ENCODE measurements around the gene SPDL1.

SPDL1 gene

GRCh38 chr5:169583424-169584220 lies at the start of gene SPDL1:
Gene SPDL1, plus strand, starts transcription at chr5:169583773. Its CDS starts 4,644 bp downstream, at chr5:169588417.
- peaks cover 14% of the 10 kb centered on the region for H3K36me3 ChIP-seq (ENCODE audit: control insufficient read depth, insufficient read depth, low read length)
- H3K9ac ChIP-seq (ENCODE audit: low read depth, low read length), result peak within 1 kb of the TSS; percentile 93
- peak within 1 kb of the TSS; percentile 92 for H3K4me3 ChIP-seq (ENCODE audit: low read depth, low read length)
- no peaks in the 10 kb centered on the region for H3K27me3 ChIP-seq (ENCODE audit: control insufficient read depth, insufficient read depth, low read length)
- H3K27ac ChIP-seq (ENCODE audit: low read depth, low read length), result peak within 1 kb of the TSS; percentile 83
- no peaks in the 10 kb centered on the region for H3K9me3 ChIP-seq (ENCODE audit: control insufficient read depth, insufficient read depth, low read length)
- peaks cover 3% of the 10 kb centered on the region; the same call in 1 of the 2 replicates for H3K4me1 ChIP-seq (ENCODE audit: control insufficient read depth, insufficient read depth, low read length)

GRCh38 chr5:169534311-169534880 lies 49.2 kb upstream of the SPDL1 start:
- Histone ChIP-seq H3K4me3 (ENCODE audit: low read depth, low read length) (no peak overlapping the region), H3K4me1 (ENCODE audit: control insufficient read depth, insufficient read depth, low read length) (no peaks in the 10 kb centered on the region), H3K27me3 (ENCODE audit: control insufficient read depth, insufficient read depth, low read length) (no peaks in the 10 kb centered on the region; the same call in 1 of the 2 replicates), H3K36me3 (ENCODE audit: control insufficient read depth, insufficient read depth, low read length) (no peaks in the 10 kb centered on the region), H3K9ac (ENCODE audit: low read depth, low read length) (no peak overlapping the region), H3K27ac (ENCODE audit: low read depth, low read length) (no peak overlapping the region), H3K9me3 (ENCODE audit: control insufficient read depth, insufficient read depth, low read length) (no peaks in the 10 kb centered on the region)

GRCh38 chr5:169534939-169535338 lies 48.6 kb upstream of the SPDL1 start:
- no peak overlapping the region for H3K4me3 ChIP-seq (ENCODE audit: low read depth, low read length)
- no peaks in the 10 kb centered on the region for H3K9me3 ChIP-seq (ENCODE audit: control insufficient read depth, insufficient read depth, low read length)
- H3K9ac ChIP-seq (ENCODE audit: low read depth, low read length), result no peak overlapping the region
- no peaks in the 10 kb centered on the region for H3K4me1 ChIP-seq (ENCODE audit: control insufficient read depth, insufficient read depth, low read length)
- H3K36me3 ChIP-seq (ENCODE audit: control insufficient read depth, insufficient read depth, low read length), result no peaks in the 10 kb centered on the region
- H3K27ac ChIP-seq (ENCODE audit: low read depth, low read length), result no peak overlapping the region
- H3K27me3 ChIP-seq (ENCODE audit: control insufficient read depth, insufficient read depth, low read length), result no peaks in the 10 kb centered on the region; the same call in 1 of the 2 replicates

GRCh38 chr5:169538944-169539343 lies 44.6 kb upstream of the SPDL1 start:
- Histone ChIP-seq H3K4me3 (ENCODE audit: low read depth, low read length) (no peak overlapping the region), H3K27me3 (ENCODE audit: control insufficient read depth, insufficient read depth, low read length) (no peaks in the 10 kb centered on the region), H3K36me3 (ENCODE audit: control insufficient read depth, insufficient read depth, low read length) (no peaks in the 10 kb centered on the region), H3K9me3 (ENCODE audit: control insufficient read depth, insufficient read depth, low read length) (no peaks in the 10 kb centered on the region), H3K9ac (ENCODE audit: low read depth, low read length) (no peak overlapping the region), H3K27ac (ENCODE audit: low read depth, low read length) (no peak overlapping the region), H3K4me1 (ENCODE audit: control insufficient read depth, insufficient read depth, low read length) (no peaks in the 10 kb centered on the region)

GRCh38 chr5:169542811-169543210 lies 40.8 kb upstream of the SPDL1 start:
- Histone ChIP-seq H3K4me3 (ENCODE audit: low read depth, low read length) (no peak overlapping the region), H3K9ac (ENCODE audit: low read depth, low read length) (no peak overlapping the region), H3K36me3 (ENCODE audit: control insufficient read depth, insufficient read depth, low read length) (no peaks in the 10 kb centered on the region), H3K27me3 (ENCODE audit: control insufficient read depth, insufficient read depth, low read length) (no peaks in the 10 kb centered on the region), H3K27ac (ENCODE audit: low read depth, low read length) (no peak overlapping the region), H3K4me1 (ENCODE audit: control insufficient read depth, insufficient read depth, low read length) (no peaks in the 10 kb centered on the region), H3K9me3 (ENCODE audit: control insufficient read depth, insufficient read depth, low read length) (no peaks in the 10 kb centered on the region)

- H3K9ac ChIP-seq (ENCODE audit: low read depth, low read length), result no peak overlapping the region
- no peak overlapping the region for H3K27ac ChIP-seq (ENCODE audit: low read depth, low read length)
- H3K27me3 ChIP-seq (ENCODE audit: control insufficient read depth, insufficient read depth, low read length), result no peaks in the 10 kb centered on the region
Measured at GRCh38 chr5:169544264-169544950, 39.2 kb upstream of the SPDL1 start.

GRCh38 chr5:169545762-169546161 lies 37.8 kb upstream of the SPDL1 start:
- Histone ChIP-seq H3K9ac (ENCODE audit: low read depth, low read length) (no peak overlapping the region), H3K27me3 (ENCODE audit: control insufficient read depth, insufficient read depth, low read length) (no peaks in the 10 kb centered on the region), H3K36me3 (ENCODE audit: control insufficient read depth, insufficient read depth, low read length) (no peaks in the 10 kb centered on the region)

More at GRCh38 chr5:169544264-169544950, 39.2 kb upstream of the SPDL1 start:
- Histone ChIP-seq H3K36me3 (ENCODE audit: control insufficient read depth, insufficient read depth, low read length) (no peaks in the 10 kb centered on the region), H3K4me3 (ENCODE audit: low read depth, low read length) (no peak overlapping the region), H3K4me1 (ENCODE audit: control insufficient read depth, insufficient read depth, low read length) (no peaks in the 10 kb centered on the region), H3K9me3 (ENCODE audit: control insufficient read depth, insufficient read depth, low read length) (no peaks in the 10 kb centered on the region)

GRCh38 chr5:169546346-169546745 lies 37.2 kb upstream of the SPDL1 start:
- Histone ChIP-seq H3K27ac (ENCODE audit: low read depth, low read length) (no peak overlapping the region), H3K9ac (ENCODE audit: low read depth, low read length) (no peak overlapping the region), H3K9me3 (ENCODE audit: control insufficient read depth, insufficient read depth, low read length) (no peaks in the 10 kb centered on the region), H3K4me3 (ENCODE audit: low read depth, low read length) (no peak overlapping the region), H3K36me3 (ENCODE audit: control insufficient read depth, insufficient read depth, low read length) (no peaks in the 10 kb centered on the region), H3K4me1 (ENCODE audit: control insufficient read depth, insufficient read depth, low read length) (no peaks in the 10 kb centered on the region), H3K27me3 (ENCODE audit: control insufficient read depth, insufficient read depth, low read length) (no peaks in the 10 kb centered on the region)

More at GRCh38 chr5:169545762-169546161, 37.8 kb upstream of the SPDL1 start:
- H3K27ac ChIP-seq (ENCODE audit: low read depth, low read length), result no peak overlapping the region
- H3K4me1 ChIP-seq (ENCODE audit: control insufficient read depth, insufficient read depth, low read length), result no peaks in the 10 kb centered on the region
- H3K9me3 ChIP-seq (ENCODE audit: control insufficient read depth, insufficient read depth, low read length), result no peaks in the 10 kb centered on the region
- no peak overlapping the region for H3K4me3 ChIP-seq (ENCODE audit: low read depth, low read length)

- Histone ChIP-seq H3K4me3 (ENCODE audit: low read depth, low read length) (no peak overlapping the region), H3K36me3 (ENCODE audit: control insufficient read depth, insufficient read depth, low read length) (no peaks in the 10 kb centered on the region), H3K4me1 (ENCODE audit: control insufficient read depth, insufficient read depth, low read length) (no peaks in the 10 kb centered on the region), H3K27me3 (ENCODE audit: control insufficient read depth, insufficient read depth, low read length) (no peaks in the 10 kb centered on the region), H3K9me3 (ENCODE audit: control insufficient read depth, insufficient read depth, low read length) (no peaks in the 10 kb centered on the region), H3K9ac (ENCODE audit: low read depth, low read length) (no peak overlapping the region), H3K27ac (ENCODE audit: low read depth, low read length) (no peak overlapping the region)
Measured at GRCh38 chr5:169547508-169547907, 36.1 kb upstream of the SPDL1 start.

GRCh38 chr5:169548315-169548714 lies 35.3 kb upstream of the SPDL1 start:
- Histone ChIP-seq H3K9ac (ENCODE audit: low read depth, low read length) (no peak overlapping the region), H3K27me3 (ENCODE audit: control insufficient read depth, insufficient read depth, low read length) (no peaks in the 10 kb centered on the region), H3K9me3 (ENCODE audit: control insufficient read depth, insufficient read depth, low read length) (no peaks in the 10 kb centered on the region), H3K4me1 (ENCODE audit: control insufficient read depth, insufficient read depth, low read length) (no peaks in the 10 kb centered on the region), H3K4me3 (ENCODE audit: low read depth, low read length) (no peak overlapping the region), H3K27ac (ENCODE audit: low read depth, low read length) (no peak overlapping the region), H3K36me3 (ENCODE audit: control insufficient read depth, insufficient read depth, low read length) (no peaks in the 10 kb centered on the region)
